ENCODE measurements around the gene ZCCHC24.

ZCCHC24 gene

DNA sequence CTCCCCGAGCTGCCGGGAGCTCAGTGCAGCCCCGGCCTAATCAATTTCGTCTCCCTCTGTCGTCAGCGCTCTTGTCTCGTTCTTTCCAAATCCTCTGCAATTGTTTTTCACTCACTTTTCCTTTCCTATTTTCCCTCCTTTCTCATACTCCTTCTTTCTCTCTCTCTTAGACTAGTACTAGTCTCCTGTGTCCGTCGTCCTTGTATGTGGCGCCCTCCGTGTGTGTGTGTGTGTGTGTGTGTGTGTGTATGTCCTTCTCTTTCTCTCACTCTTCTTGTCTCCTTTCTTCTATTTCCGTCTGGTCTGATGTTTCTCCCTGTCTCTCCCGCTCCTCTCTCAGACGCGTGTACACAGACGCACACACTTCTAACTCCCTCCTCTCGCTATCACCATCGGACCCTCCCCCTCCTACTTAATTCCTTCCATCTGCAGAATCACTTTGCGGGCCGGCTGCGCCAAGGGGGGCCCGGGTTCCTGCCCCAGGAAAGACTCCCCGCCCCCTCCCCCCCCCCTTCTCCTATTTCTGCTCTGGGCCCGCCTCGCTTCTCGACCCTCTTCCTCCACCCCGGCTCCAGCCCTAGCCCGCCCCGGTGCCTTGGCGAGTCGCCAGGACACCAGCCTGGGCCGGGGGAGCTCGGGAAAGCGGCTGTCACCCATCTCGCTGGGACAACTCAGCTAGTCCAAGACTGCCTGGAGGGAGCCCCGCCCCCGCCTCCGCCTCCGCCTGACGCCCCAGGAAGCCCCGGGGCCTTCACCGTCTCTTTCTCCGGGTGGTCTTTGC is 743 bp upstream of the ZCCHC24 start:
- DNase-seq (ENCODE audit: low spot score): peak; percentile 37

DNA sequence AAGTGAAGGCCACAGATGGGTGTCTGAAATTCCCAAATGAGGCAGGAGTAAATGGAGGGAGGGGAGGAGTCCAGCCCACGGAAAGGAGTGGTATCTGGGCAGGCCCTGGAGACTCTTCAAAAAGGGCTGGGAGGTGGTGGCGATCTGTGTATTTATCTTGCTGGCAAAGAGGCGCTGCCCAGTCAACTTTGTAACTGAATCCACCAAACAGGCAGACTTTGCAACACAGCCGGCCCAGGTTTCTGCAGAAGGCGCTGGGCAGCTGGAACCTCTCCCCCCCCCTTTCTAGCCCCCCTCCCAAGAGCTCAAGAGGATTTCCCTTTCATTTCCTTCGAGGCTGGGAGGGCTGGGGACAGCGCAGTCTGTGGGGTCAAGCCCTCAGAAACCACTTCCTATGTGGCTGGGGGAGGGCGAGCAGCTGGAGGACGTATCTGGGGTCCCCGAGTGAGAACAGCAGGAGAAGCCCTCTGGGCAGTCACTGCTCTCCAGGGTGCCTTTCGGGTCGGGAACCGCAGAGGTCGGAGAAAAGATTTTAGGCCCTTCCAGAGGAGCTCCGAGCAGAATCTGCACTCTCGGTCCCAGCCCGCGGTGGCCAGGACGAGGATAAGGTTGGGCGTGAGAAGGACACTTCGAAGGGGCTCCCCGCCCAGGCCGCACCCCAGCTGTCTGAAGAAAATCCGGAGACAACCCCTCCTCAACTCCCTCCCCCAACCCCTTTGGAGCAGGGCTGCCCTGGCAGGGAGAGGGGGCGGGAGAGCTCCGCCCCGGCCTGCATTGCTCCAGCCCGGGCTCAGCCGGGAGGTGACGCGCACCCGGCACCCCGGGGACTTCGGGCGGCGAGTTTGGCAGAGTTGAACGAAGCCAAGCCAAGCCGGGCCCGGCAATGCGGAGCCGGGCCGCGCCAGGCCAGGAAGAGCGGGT is 965 bp downstream of the ZCCHC24 start:
- peak; percentile 41 for DNase-seq (ENCODE audit: low spot score)

DNA sequence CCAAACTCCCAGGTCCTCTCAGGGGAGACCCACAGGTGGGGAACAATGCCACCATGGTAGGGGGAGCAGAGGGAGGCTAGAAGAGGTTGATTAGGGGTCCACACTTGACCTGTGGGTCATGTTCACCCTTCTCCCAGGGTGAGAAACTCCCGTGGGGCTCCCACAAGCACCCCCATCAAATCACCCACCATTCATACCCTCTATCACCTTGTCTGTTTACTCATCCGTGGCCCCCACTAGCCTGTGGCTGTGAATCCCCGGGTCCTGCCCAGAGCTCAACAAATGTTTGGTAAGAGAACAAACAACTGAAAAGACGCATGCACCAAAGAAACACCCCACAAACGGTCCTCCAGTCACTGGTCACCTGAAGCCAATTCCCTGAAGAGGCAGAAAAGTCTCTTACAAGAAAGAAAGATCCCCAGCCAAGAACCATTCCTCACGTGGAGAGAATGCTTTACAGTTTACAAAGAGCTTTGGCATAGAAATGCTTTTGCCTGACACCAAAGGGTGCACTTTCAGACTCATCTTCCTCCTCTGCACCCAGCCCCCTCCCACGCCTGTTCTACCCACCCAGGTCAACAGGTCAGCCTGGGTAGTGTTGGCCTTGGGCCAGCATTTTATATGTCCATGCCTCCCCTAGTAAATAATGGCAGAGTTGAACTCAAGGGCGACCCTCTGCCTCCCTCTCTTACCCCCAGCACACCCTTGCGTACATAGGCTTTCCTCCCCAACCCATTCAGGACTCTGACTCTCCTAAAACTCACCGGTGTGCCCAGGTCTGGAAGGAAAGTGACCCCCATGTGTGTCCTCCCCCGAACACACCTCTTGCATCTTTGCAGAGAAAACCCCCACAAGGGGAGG is 1.9 kb downstream of the ZCCHC24 start:
- no peak for DNase-seq (ENCODE audit: low spot score)

DNA sequence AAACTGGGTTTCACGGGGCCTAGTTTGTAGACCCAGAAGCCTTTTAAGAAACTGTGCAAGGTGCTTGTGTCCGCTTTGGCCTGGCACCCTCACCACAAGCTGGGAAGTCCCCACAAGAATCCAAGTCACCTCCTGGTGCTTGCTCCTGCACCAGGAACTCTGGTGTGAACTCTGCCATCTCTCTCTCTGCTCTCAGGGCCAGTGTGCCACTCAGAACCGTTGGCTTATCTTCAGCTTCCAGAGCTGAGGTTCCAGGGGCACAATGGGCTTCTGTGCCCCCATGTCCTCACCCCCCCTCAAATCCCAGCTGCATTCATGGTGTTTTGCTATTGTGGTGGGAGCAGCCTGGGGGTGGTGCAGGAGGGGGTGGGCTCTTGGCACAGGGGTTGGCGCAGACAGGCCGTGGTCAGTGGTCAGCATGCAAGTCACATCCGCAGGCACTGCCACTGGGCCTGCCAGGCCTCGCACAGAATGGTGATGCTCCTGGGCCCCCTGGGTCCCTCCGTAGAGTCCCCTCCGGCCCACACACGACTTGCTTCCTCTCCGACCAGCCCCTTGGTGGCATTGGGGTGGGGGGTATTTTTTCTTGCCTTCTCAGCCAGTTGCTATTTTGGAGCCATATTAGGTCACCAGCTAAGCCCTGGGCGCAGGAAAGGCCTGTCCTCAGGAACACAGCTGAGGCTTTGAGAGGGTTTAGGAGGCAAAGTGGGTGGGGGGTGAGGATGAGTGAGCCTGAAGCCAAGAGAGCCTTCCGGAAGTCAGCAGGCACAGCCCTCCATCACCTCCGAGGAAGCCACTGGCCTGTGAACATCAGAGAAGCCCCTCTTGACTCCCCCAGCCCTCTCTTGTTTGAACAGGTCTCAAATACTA is 3.0 kb downstream of the ZCCHC24 start:
- no peak for DNase-seq (ENCODE audit: low spot score)

DNA sequence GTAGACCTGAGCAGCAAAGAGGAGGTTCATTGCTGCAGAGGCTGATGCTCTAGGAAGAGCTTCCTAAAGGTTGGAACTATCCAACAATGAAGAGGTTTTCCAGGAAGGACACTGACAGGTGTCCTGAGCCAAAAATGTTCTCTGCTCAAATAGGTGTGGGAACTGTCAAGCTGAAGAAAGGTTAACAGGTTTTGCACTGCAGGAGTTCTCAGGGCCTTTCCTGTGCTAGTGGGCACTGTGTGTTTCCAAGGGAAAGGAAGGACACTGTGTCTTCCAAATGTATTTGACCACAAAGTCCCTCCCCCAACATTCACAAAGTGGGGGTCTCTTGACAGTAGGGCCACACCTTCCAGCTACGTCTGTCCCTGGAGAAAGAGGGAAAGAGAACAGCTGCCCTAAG is 4.0 kb downstream of the ZCCHC24 start:
- no peak for DNase-seq (ENCODE audit: low spot score)

DNA sequence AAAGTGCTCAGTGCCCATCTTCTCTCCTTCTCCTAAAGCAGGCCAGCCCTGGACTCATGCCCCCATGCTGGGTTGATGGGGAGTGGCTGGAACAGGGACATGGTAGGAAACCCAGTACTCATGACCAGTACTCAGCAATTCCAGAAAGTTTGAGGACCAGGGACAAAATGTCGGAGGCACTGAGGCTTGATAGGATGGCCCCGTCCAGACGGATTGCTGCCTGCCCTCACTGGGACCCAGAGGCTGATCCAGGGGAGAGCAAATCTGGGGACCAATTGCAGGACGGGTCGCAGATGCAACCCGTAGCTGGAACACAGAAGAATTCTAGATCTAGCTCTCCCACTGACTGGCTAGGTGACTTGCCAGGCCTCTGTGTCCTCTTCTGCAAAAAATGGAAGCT is 5.1 kb downstream of the ZCCHC24 start:
- DNase-seq (ENCODE audit: low spot score): no peak

DNA sequence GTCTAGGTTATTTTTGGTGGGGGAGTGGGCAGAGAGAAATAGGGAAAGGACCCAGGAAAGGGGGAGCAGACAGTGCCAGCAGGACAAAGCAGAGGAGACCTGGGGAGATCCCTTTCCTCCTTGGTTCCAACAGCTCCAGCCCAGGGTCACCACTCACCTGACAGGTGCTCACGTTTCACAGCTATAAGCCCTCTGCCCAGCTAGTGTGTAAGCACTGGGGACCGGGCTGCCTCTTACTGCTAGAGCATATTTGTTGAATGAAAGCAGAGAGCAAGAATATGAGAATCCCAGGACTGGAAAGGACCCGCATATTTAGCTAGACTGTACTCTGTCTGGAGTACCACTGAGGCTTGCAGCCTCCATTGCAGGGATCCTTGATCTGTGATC is 6.7 kb downstream of the ZCCHC24 start:
- no peak for DNase-seq (ENCODE audit: low spot score)

DNA sequence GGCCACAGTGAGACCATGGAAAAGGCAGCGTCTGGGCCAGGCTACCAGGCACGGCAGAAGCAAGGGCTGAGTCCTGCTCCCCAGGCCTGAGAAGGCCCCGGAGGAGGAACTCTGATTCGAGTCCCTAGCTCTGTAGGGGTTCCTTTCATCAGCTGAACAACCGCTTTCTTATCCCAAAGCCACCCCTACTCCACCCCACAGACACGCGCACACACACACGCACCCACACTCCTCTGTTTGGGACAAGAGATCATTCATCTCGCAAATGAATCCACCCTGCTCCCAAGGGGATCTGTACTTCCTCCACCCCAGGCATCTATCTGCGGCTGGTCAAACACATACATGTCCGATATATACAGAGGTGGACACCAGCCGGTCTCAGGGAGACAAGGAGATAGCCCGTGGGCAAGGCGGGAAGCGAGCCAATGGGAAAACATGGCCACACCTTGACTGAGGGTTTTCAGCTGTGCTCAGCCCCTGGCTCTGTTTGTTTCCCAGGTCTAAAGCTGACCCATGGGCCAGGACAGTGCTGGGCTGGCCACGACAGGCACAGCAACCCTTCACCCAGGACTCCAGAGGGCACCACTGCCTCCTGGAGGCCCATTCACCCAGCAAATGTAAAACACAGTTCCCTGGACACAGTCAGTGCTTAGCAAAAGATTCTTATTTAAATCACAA is 7.3 kb downstream of the ZCCHC24 start:
- DNase-seq (ENCODE audit: low spot score): no peak

DNA sequence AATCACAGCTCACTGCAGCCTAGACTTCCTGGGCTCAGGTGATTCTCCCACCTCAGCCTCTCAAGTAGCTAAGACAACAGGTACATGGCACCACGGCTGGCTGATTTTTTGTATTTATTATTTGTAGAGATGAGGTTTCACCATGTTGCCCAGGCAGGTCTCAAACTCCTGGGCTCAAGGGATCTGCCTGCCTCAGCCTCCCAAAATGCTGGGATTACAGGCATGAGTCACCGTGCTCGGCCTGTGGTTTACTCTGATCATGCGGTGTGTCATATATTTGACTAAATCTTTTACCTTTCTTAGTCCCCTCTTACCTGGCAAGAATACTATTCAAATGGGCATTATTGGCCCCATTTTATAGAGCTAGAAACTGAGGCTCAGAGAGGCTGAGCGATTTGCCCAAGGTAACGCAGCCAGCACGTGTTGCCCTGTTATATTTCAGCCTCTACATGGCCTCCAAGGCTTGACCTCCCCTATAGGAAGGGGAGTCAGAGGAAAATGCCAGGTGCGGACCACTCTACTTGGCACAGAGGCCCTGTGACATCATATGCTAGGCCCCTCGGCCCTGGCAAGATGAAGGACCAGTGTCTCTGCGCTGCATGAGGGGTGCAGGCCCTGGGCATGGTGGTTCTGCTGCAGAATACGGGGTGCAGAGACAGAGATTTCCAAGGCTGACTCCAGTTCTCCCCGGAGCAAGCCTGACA is 8.2 kb downstream of the ZCCHC24 start:
- no peak for DNase-seq (ENCODE audit: low spot score)

DNA sequence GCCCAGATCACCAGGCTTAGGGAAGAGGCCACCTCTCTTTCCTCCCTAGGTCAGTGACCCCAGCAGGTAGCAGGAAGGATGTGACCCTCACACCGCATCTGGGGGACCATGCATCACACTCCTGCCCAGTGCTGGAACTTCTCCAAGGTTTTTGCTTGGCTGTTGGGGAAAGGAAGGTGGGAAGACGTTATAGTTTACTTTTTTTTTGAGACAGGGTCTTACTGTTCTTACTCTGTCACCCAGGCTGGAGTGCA is 8.6 kb downstream of the ZCCHC24 start:
- no peak for DNase-seq (ENCODE audit: low spot score)

DNA sequence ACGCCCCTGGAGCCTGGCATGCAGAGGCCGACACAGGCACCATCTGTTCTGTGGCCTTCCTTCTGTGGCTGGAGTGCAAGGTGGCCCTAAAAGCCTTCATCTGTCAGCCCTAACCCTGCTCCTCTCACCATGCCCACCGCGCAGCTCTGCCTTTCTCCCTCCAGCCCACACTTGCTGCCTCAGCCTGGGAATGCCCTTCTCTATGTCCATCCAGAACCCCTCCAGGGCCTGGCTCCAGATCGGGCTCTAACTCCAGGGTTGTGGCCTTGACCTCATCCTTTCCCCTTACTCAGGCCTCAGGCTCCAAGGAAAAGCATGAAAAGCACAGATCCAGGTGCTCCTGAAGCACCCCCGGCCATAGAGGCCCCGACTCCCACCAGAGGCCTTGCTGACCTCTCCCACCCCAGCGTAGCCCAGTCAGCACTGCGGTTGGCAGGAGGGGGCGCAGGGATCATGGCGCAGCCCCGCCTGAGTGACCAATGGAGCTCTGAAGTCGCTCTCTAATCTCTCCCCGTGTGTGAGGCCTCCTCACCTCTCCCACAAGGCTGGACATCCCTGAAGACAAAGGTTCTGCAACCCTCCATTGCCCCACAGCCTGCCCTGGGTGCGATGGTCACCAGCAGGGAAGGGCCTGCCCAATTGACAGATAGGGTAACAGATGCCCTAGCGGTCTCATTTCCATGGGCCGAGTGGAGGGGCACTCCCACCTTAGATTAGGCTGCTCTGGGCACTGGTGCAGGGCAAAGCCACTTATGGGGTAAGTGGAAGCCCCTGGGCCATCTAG is 9.2 kb downstream of the ZCCHC24 start:
- no peak for DNase-seq (ENCODE audit: low spot score)

DNA sequence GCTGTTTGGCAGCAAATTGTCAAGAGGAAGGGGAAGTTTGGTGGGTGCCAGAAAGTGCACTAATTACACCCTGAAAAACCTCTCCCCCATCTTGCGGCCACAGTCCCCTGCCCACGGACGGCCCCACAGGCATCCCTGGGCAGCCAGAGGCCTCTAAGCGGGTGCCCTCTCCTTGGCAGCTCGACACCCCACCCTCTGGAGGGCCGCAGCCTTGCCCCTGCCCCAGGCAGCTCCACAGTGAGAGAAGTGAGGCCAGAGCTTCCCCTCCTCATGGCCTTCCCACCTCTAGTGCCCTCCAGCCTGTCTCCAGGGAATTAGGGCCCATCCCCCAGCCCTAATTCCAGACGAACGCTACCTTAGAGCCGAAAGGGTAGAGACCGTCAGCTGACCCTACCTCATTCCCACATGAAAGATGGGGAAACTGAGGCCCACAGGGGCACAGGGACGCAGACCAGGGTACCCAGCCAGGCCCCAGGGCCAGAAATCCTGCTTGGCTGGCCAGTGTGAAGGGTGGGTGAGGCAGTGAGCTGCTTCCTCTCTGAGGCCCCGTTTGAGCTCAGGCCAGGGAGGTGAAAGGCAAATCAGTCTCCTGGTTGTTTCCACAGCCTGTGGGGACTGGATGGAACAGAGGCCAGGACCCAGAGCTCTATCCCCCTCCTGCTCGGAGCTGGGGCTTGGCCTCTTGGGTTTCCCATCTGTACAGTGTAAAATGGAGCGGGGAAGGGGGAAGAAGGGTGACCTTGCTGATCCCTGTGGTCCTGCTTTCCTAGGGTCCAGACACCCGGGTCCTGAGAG is 10.0 kb downstream of the ZCCHC24 start:
- DNase-seq (ENCODE audit: low spot score): no peak

DNA sequence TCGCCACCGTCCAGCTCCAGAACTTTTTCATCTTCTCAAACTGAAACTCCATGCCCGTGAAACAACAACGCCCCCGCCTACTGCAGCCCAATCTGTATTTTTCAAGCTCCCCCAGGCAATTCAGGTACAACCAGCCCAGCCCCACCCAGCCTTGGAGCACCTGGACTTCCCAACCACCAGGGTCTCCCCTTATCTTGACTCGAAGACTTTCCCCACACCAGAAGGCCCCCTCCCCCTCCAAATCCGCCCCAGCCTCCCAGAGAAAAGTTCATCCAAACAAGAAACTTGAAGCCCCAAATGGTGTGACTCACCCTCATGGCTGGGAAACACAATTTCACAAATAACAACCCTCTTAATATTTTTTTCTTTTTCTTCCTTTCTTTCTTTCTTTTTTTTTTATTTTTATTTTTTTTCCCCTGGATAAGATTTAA is 10.6 kb downstream of the ZCCHC24 start:
- no peak for DNase-seq (ENCODE audit: low spot score)

DNA sequence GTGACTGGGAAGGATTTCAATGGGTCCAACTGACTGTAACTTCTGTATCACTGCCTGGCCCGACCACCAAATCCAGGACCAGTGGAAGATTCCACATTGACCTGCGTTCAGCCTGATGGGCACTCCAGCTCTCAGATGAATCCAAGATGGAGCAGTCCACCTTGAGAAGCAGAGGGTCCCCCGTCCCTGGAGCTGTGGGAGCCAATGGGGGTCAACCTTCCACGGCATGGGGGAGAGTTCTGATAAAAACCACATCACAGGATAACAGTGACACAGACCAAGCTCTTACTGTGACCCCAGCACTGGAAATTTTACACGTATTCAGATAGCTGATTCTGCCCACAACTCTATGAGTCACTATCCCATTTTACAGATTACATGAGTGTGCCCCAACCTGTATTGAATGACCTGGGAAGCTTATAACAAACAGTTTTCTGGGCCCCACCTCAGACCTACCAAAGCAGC is 11.2 kb downstream of the ZCCHC24 start:
- DNase-seq (ENCODE audit: low spot score): no peak

DNA sequence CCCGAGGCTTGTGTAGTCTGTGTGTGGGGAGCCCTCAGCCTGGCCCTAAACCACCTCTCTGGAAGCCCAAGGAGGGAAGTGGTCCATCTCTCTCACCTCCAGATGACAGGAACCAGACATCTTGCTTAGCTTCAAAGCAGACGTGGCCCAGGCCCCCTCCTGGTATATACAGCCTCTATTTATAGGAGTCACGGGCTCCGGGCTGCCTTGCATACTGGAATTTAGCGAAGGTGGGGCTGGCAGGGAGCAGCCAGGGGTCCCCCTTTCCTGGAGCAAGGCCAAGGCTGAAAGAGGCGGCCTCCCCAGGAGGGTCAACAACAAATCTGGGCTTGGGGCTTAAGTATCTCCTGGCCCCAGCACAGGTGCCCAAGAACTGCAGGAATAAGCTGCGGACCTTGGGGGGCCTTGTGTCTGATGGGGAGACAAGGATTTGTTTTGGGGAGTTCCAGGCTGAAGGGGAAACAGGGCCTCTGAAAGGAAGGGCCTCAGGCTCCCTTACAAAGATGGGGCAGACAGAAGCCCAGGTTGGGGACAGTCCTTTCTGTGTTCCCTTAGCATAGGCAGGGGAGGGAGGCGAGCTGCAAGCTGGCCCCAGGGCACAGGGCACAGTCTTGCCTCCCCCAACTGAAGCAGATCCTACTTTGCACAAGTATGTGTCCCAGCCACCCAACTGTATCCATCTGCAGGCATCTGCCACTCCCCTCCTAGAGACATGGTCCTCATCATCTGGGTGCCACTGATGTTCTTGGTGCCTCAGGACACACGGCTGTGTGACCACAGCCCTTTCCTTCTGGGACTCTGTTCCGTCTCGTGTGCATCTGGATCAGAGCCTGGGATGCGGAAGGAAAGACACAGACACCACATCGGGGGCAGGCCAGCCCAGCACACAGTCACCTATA is 11.9 kb downstream of the ZCCHC24 start:
- no peak for DNase-seq (ENCODE audit: low spot score)

DNA sequence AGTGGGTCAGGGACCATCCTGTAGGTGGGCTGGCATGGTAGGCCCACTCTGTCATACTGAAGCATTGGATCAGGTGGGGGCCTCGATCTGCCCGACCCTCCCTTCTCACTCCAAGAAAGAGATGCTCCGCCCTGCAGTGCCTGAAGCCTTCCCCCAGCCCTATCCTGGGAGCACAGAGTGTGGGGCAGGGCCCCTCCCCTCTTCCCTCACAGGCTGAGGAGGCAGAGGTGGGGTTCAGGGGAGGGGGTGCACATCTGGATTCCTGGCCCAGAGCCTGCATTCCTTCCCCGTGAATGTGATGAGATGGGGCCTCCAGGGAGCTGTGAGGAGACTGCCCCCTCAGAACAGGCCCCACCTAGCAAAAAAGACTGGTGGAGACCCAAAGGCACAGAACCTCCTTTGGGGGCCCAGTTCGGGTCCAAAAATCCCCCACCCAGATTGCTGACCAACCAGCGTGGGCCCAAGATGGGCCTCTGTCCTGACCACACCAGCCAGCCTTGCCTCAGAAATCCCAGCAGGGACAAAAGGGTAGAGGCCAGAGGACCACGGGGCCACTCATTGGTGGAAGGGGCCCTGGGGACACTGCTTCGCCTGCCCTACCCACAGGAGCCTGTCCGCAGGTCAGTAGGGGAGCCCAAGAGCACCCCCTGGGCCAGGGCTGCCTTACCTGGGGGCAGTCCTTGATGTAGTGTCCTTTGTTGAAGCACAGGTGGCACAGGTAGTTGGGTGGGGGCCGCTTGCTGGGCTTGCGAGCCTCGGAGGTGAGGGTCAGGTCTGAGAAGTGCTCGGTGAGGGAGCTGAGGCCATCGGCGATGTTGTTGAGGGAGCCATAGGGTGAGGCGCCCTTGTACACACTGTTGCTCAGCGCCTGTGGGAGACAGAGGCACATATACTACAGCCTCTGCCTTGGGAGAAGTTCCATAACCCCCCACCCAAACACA is 13.3 kb downstream of the ZCCHC24 start:
- no peak for DNase-seq (ENCODE audit: low spot score)
